Measurements from ENCODE around the gene LMO1. TPM values are rescaled to one million over a fixed set of nuclear protein-coding genes. Genes with fewer than 3 reads are reported as not detected.

Gene LMO1
- total RNA-seq, 1 donor from 2014 or later: not detected

Other genes with a start within 250 kb of the LMO1 start
- gene TUB, start 182.7 kb downstream of the LMO1 start, total RNA-seq: 0.23 and 0.25 TPM in 2 replicates
- gene RIC3, start 94.9 kb downstream of the LMO1 start, total RNA-seq: 4.7 TPM in 2 replicates